Measurements from ENCODE around the gene CCDC9.

Gene CCDC9

GRCh38 chr19:47302249-47302648 is 45.9 kb downstream of the CCDC9 start:
- in situ Hi-C loops (cut with HindIII; ENCODE audit: low pct_ligation_motif_present, low sequenced_read_pairs) = no loop called here
- no peak for TF ChIP-seq CTCF (IDR thresholded peaks at IDR 0.05; ENCODE audit: low read depth, low read length, missing control alignments)
- DNase-seq = no peak
- Histone ChIP-seq H3K27ac (no peak overlapping the region), H3K36me3 (replicated peaks) (no peaks in the 10 kb centered on the region), H3K27me3 (replicated peaks) (no peaks in the 10 kb centered on the region), H3K4me3 (ENCODE audit: low read depth, low read length) (no peak overlapping the region)

GRCh38 chr19:47303966-47304365 is 47.6 kb downstream of the CCDC9 start:
- in situ Hi-C loops (cut with HindIII; ENCODE audit: low pct_ligation_motif_present, low sequenced_read_pairs) = no loop called here
- Histone ChIP-seq H3K27me3 (replicated peaks) (no peaks in the 10 kb centered on the region), H3K4me3 (ENCODE audit: low read depth, low read length) (no peak overlapping the region), H3K36me3 (replicated peaks) (no peaks in the 10 kb centered on the region), H3K27ac (no peak overlapping the region)
- no peak for TF ChIP-seq CTCF (IDR thresholded peaks at IDR 0.05; ENCODE audit: low read depth, low read length, missing control alignments)
- no peak for DNase-seq

DNA sequence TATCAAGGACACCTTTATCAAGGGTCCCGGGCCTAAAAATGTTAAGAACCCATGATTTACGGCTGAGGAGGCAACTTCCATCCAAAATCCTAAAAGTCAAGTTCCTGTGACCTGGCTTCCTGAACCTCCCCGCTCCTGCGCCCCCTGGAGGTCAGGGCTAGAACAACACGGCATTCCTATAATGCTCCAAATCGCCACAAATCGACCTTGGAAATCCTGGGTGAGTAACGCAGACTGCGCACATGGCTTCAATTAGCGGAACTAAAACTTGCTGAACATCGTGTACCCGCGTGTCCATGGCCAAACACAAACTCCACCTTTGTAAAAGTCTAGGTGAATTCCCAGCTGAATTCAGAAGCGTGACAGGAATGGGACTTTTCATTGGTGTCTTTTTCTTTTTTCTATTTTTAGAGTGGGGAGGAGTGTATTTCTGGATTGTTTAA is 49.0 kb downstream of the CCDC9 start:
- peak; percentile 99 for TF ChIP-seq CTCF (IDR thresholded peaks at IDR 0.05; ENCODE audit: low read depth, low read length, missing control alignments)
- Histone ChIP-seq H3K27me3 (replicated peaks) (no peaks in the 10 kb centered on the region), H3K4me3 (ENCODE audit: low read depth, low read length) (no peak overlapping the region), H3K27ac (no peak overlapping the region), H3K36me3 (replicated peaks) (no peaks in the 10 kb centered on the region)
- DNase-seq = peak; percentile 73
- in situ Hi-C loops (cut with HindIII; ENCODE audit: low pct_ligation_motif_present, low sequenced_read_pairs) = no loop called here

DNA sequence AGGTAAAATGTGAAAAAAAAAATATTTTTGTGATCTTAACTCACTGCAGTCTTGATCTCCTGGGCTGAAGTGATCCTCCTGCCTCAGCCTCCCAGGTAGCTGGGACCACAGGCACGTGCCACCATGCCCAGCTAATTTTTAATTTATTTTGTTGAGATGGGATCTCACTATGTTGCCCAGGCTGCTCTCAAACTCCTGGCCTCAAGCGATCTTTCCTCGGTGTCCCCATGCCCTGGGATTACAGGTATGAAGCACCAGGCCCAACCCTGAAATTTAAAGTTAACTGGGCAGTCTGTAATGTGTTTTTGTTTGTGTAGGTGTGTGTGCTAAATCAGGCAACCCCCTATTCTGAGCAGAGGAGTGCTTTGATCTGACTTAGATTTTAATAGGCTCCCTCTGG is 50.0 kb downstream of the CCDC9 start:
- Histone ChIP-seq H3K27ac (no peak overlapping the region), H3K4me3 (ENCODE audit: low read depth, low read length) (no peak overlapping the region), H3K27me3 (replicated peaks) (no peaks in the 10 kb centered on the region), H3K36me3 (replicated peaks) (no peaks in the 10 kb centered on the region)
- no peak for DNase-seq
- in situ Hi-C loops (cut with HindIII; ENCODE audit: low pct_ligation_motif_present, low sequenced_read_pairs) = no loop called here
- TF ChIP-seq CTCF (IDR thresholded peaks at IDR 0.05; ENCODE audit: low read depth, low read length, missing control alignments) = no peak

DNA sequence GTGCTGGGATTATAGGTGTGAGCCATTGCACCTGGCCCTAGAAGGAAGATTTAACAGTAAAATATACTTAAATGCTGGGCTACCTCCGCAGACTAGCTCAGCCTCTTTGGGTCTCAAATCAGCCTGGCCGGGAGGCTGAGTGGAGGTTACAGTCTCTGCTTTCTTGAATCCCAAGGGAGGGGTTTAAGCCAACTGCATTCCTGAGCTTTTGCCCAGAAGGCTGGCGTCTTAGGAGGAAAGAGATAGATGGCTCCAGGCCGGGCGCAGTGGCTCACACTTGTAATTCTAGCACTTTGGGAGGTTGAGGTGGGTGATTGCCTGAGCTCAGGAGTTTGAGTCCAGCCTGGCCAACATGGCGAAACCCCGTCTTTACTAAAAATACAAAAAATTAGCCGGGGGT is 52.7 kb downstream of the CCDC9 start:
- H3K36me3 ChIP-seq (replicated peaks) = no peaks in the 10 kb centered on the region
- H3K4me3 ChIP-seq (ENCODE audit: low read depth, low read length) = no peak overlapping the region
- no peaks in the 10 kb centered on the region for H3K27me3 ChIP-seq (replicated peaks)
- in situ Hi-C loops (cut with HindIII; ENCODE audit: low pct_ligation_motif_present, low sequenced_read_pairs) = no loop called here
- DNase-seq = no peak
- no peak for TF ChIP-seq CTCF (IDR thresholded peaks at IDR 0.05; ENCODE audit: low read depth, low read length, missing control alignments)
- H3K27ac ChIP-seq = no peak overlapping the region

GRCh38 chr19:47309608-47310007 is 53.3 kb downstream of the CCDC9 start, which contains the start of gene C5AR1:
TSS of gene C5AR1 (plus strand) at chr19:47309861. CDS start at chr19:47309896, 35 bp downstream.
- Histone ChIP-seq H3K27me3 (replicated peaks) (no peaks in the 10 kb centered on the region), H3K4me3 (ENCODE audit: low read depth, low read length) (no peak within 1 kb of the TSS), H3K36me3 (replicated peaks) (no peaks in the 10 kb centered on the region), H3K27ac (no peak within 1 kb of the TSS)
- no peak for DNase-seq
- in situ Hi-C loops (cut with HindIII; ENCODE audit: low pct_ligation_motif_present, low sequenced_read_pairs) = no loop called here
- TF ChIP-seq CTCF (IDR thresholded peaks at IDR 0.05; ENCODE audit: low read depth, low read length, missing control alignments) = no peak
